HEK293 (cell line): ENCODE results near the gene PGAP6.

Experiments
- ATF2 ChIP-seq: fragments of 450-650 bp; formaldehyde crosslinking; IDR thresholded peaks from 2 replicates; pipeline ENCODE4 v1.5.1; 2016; ENCODE audit warnings: missing biosample characterization, missing genetic modification characterization, low read depth
- GLIS2 ChIP-seq: fragments of 450-650 bp; formaldehyde crosslinking; IDR thresholded peaks from 2 replicates; pipeline ENCODE4 v1.5.1; 2016; ENCODE audit warnings: missing biosample characterization, missing genetic modification characterization
- HOXA7 ChIP-seq: sonication (generic); formaldehyde crosslinking; IDR thresholded peaks from 2 replicates; pipeline ENCODE4 v1.8.1; 2022; ENCODE audit warnings: missing genetic modification reagents, borderline replicate concordance
- KLF10 ChIP-seq: fragments of 450-650 bp; IDR thresholded peaks from 2 replicates; pipeline ENCODE4 v1.5.1; 2018; ENCODE audit warnings: missing biosample characterization, mild to moderate bottlenecking, missing genetic modification characterization
- KLF8 ChIP-seq: fragments of 450-650 bp; formaldehyde crosslinking; IDR thresholded peaks from 2 replicates; pipeline ENCODE4 v1.5.1; 2016; ENCODE audit warnings: missing biosample characterization, missing genetic modification characterization
- MEIS1 ChIP-seq: sonication (generic); formaldehyde crosslinking; IDR thresholded peaks from 2 replicates; pipeline ENCODE4 v1.8.1; 2022; ENCODE audit warnings: missing genetic modification reagents, mild to moderate bottlenecking, borderline replicate concordance
- PBX3 ChIP-seq: sonication (generic); formaldehyde crosslinking; IDR thresholded peaks from 2 replicates; pipeline ENCODE4 v1.8.1; 2022; ENCODE audit warnings: mild to moderate bottlenecking, moderate library complexity, missing genetic modification reagents
- RBAK ChIP-seq: fragments of 450-650 bp; formaldehyde crosslinking; IDR thresholded peaks from 2 replicates; pipeline ENCODE4 v1.5.1; 2016; ENCODE audit warnings: missing biosample characterization, missing genetic modification characterization
- SP7 ChIP-seq: fragments of 450-650 bp; formaldehyde crosslinking; IDR thresholded peaks from 2 replicates; pipeline ENCODE4 v1.5.1; 2016; ENCODE audit warnings: missing biosample characterization, missing genetic modification characterization
- TCF7L2 ChIP-seq: IDR thresholded peaks from 2 replicates; pipeline ENCODE4 v1.6.1; 2011; ENCODE audit warnings: low read depth, mild to moderate bottlenecking, inconsistent platforms, low read length, moderate library complexity, borderline replicate concordance
- WT1 ChIP-seq: fragments of 450-650 bp; formaldehyde crosslinking; IDR thresholded peaks from 2 replicates; pipeline ENCODE4 v1.5.1; 2016; ENCODE audit warnings: missing biosample characterization, missing genetic modification characterization
- YY2 ChIP-seq: fragments of 450-650 bp; formaldehyde crosslinking; IDR thresholded peaks from 2 replicates; pipeline ENCODE4 v1.5.1; 2016; ENCODE audit warnings: missing biosample characterization, missing genetic modification characterization
- ZBTB11 ChIP-seq: fragments of 450-650 bp; formaldehyde crosslinking; conservative IDR thresholded peaks from 2 replicates; pipeline ENCODE4 v1.5.1; 2016; ENCODE audit warnings: low read depth, missing biosample characterization, missing genetic modification characterization
- ZNF155 ChIP-seq: fragments of 450-650 bp; formaldehyde crosslinking; IDR thresholded peaks from 2 replicates; pipeline ENCODE4 v1.5.1; 2016; ENCODE audit warnings: missing biosample characterization, missing genetic modification characterization
- ZNF175 ChIP-seq: fragments of 450-650 bp; formaldehyde crosslinking; IDR thresholded peaks from 2 replicates; pipeline ENCODE4 v1.5.1; 2016; ENCODE audit warnings: missing biosample characterization, missing genetic modification characterization
- ZNF19 ChIP-seq: fragments of 450-650 bp; formaldehyde crosslinking; IDR thresholded peaks from 2 replicates; pipeline ENCODE4; 2016; ENCODE audit warnings: missing biosample characterization, missing genetic modification characterization, low read depth
- ZNF202 ChIP-seq: fragments of 450-650 bp; formaldehyde crosslinking; IDR thresholded peaks from 2 replicates; pipeline ENCODE4 v1.5.1; 2016; ENCODE audit warnings: missing biosample characterization, missing genetic modification characterization, borderline replicate concordance
- ZNF26 ChIP-seq: fragments of 450-650 bp; formaldehyde crosslinking; IDR thresholded peaks from 2 replicates; pipeline ENCODE4 v1.5.1; 2016; ENCODE audit warnings: missing biosample characterization, missing genetic modification characterization
- ZNF341 ChIP-seq: fragments of 450-650 bp; formaldehyde crosslinking; IDR thresholded peaks from 2 replicates; pipeline ENCODE4; 2016; ENCODE audit warnings: low read depth, missing biosample characterization, missing genetic modification characterization
- ZNF354C ChIP-seq: fragments of 450-650 bp; formaldehyde crosslinking; IDR thresholded peaks from 2 replicates; pipeline ENCODE4 v1.5.1; 2016; ENCODE audit warnings: missing biosample characterization, missing genetic modification characterization, low read depth, borderline replicate concordance
- ZNF391 ChIP-seq: fragments of 450-650 bp; formaldehyde crosslinking; IDR thresholded peaks from 2 replicates; pipeline ENCODE4 v1.5.1; 2016; ENCODE audit warnings: low read depth, missing biosample characterization, missing genetic modification characterization, borderline replicate concordance
- ZNF473 ChIP-seq: fragments of 450-650 bp; formaldehyde crosslinking; IDR thresholded peaks from 2 replicates; pipeline ENCODE4 v1.5.1; 2017; ENCODE audit warnings: missing biosample characterization, missing genetic modification characterization
- ZNF518A ChIP-seq: fragments of 450-650 bp; formaldehyde crosslinking; conservative IDR thresholded peaks from 2 replicates; pipeline ENCODE4 v1.5.1; 2016; ENCODE audit warnings: low read depth, missing biosample characterization, missing genetic modification characterization
- ZNF549 ChIP-seq: fragments of 450-650 bp; IDR thresholded peaks from 2 replicates; pipeline ENCODE4 v1.5.1; 2018; ENCODE audit warnings: missing biosample characterization, missing genetic modification characterization, mild to moderate bottlenecking, inconsistent platforms, moderate library complexity
- ZNF571 ChIP-seq: fragments of 450-650 bp; formaldehyde crosslinking; IDR thresholded peaks from 2 replicates; pipeline ENCODE4 v1.5.0; 2017; ENCODE audit warnings: missing biosample characterization, missing genetic modification characterization
- ZNF610 ChIP-seq: fragments of 450-650 bp; formaldehyde crosslinking; IDR thresholded peaks from 2 replicates; pipeline ENCODE4 v1.5.1; 2016; ENCODE audit warnings: missing biosample characterization, missing genetic modification characterization, borderline replicate concordance
- ZNF626 ChIP-seq: fragments of 450-650 bp; sonication (Bioruptor Pico); formaldehyde crosslinking; IDR thresholded peaks from 2 replicates; pipeline ENCODE4 v1.5.1; 2018; ENCODE audit warnings: missing biosample characterization, missing genetic modification characterization, inconsistent platforms
- ZNF658 ChIP-seq: fragments of 450-650 bp; formaldehyde crosslinking; IDR thresholded peaks from 2 replicates; pipeline ENCODE4; 2016; ENCODE audit warnings: missing biosample characterization, missing genetic modification characterization

The PGAP6 gene

GRCh38 chr16:370443-370842 lies 11.3 kb downstream of the PGAP6 start, which contains the start of gene MRPL28 (continued):
- no peak for TF ChIP-seq ATF2 (tag by site-specific recombination)
- TF ChIP-seq YY2, result no peak
- no peak for TF ChIP-seq ZNF155 (tag by site-specific recombination)
- TF ChIP-seq ZNF518A (tag by site-specific recombination), result no peak
- TF ChIP-seq KLF8 (tag by site-specific recombination), result peak; percentile 88
- no peak for TF ChIP-seq ZNF626 (tag by site-specific recombination)
- TF ChIP-seq ZNF354C (tag by site-specific recombination), result no peak
- TF ChIP-seq MEIS1 (CRISPR knock-in tag), result no peak
- no peak for TF ChIP-seq ZNF658 (tag by site-specific recombination)
- no peak for TF ChIP-seq HOXA7 (CRISPR knock-in tag)
- TF ChIP-seq ZNF549 (tag by site-specific recombination), result no peak
- TF ChIP-seq GLIS2 (tag by site-specific recombination), result peak; percentile 36; the same call in 1 of the 2 replicates
- peak; percentile 73 for TF ChIP-seq ZBTB11
- peak; percentile 96 for TF ChIP-seq PBX3
- no peak for TF ChIP-seq ZNF391 (tag by site-specific recombination)
- TF ChIP-seq ZNF202 (tag by site-specific recombination), result no peak
- TF ChIP-seq ZNF341 (tag by site-specific recombination), result peak; percentile 68
- no peak for TF ChIP-seq ZNF610
- no peak for TF ChIP-seq ZNF571 (tag by site-specific recombination)
- no peak for TF ChIP-seq ZNF26
- TF ChIP-seq TCF7L2, result no peak
- no peak for TF ChIP-seq WT1 (tag by site-specific recombination)
- peak; percentile 55 for TF ChIP-seq SP7 (tag by site-specific recombination)
- TF ChIP-seq KLF10 (tag by site-specific recombination), result no peak
- no peak for TF ChIP-seq ZNF175 (tag by site-specific recombination)
- TF ChIP-seq RBAK (tag by site-specific recombination), result no peak
- no peak for TF ChIP-seq ZNF19 (tag by site-specific recombination)
- TF ChIP-seq ZNF473 (tag by site-specific recombination), result no peak
